Effector memory CD4-positive, alpha-beta T cell (primary cell): ENCODE measurements around the gene CNTNAP4.

ENCODE experiments used
- DNase-seq, 3 donors: peaks; one replicate each; pipeline ENCODE4 v3.0.0-alpha.2; 2020
- H3K27ac ChIP-seq: 2 replicates; pipeline ENCODE4 v1.7.0; 2013; ENCODE audit warnings: mild to moderate bottlenecking, low read length, moderate library complexity; ENCODE audit not compliant: insufficient read depth, poor library complexity, severe bottlenecking
- H3K27me3 ChIP-seq: replicated peaks from 2 replicates; pipeline ENCODE4 v1.7.0; 2013; ENCODE audit warnings: mild to moderate bottlenecking, low read length; ENCODE audit not compliant: insufficient read depth, control insufficient read depth, poor library complexity, severe bottlenecking
- H3K36me3 ChIP-seq: 2 replicates; pipeline ENCODE4 v1.7.0; 2013; ENCODE audit warnings: mild to moderate bottlenecking, low read length, moderate library complexity; ENCODE audit not compliant: control insufficient read depth, insufficient read depth
- H3K4me1 ChIP-seq: 2 replicates; pipeline ENCODE4 v1.7.0; 2013; ENCODE audit warnings: low read length, mild to moderate bottlenecking; ENCODE audit not compliant: control insufficient read depth, insufficient read depth, poor library complexity, severe bottlenecking
- H3K4me3 ChIP-seq: 2 replicates; pipeline ENCODE4 v1.7.0; 2013; ENCODE audit warnings: low read length, low read depth, mild to moderate bottlenecking; ENCODE audit not compliant: insufficient read depth, poor library complexity, severe bottlenecking
- H3K9me3 ChIP-seq: 2 replicates; pipeline ENCODE4 v1.7.0; 2013; ENCODE audit warnings: mild to moderate bottlenecking, low read length, moderate library complexity; ENCODE audit not compliant: control insufficient read depth

CNTNAP4 gene

GRCh38 chr16:76346210-76346609, 69.0 kb downstream of the CNTNAP4 start:
- H3K27ac ChIP-seq, result no peak overlapping the region
- H3K36me3 ChIP-seq, result no peaks in the 10 kb centered on the region
- DNase-seq, result no peak
- no peak overlapping the region for H3K4me3 ChIP-seq
- no peaks in the 10 kb centered on the region for H3K9me3 ChIP-seq
- H3K27me3 ChIP-seq, result no peaks in the 10 kb centered on the region
- H3K4me1 ChIP-seq, result no peaks in the 10 kb centered on the region

- no peaks in the 10 kb centered on the region for H3K27me3 ChIP-seq
- no peak for DNase-seq
- no peaks in the 10 kb centered on the region for H3K4me1 ChIP-seq
- H3K36me3 ChIP-seq, result no peaks in the 10 kb centered on the region
- H3K9me3 ChIP-seq, result no peaks in the 10 kb centered on the region
- H3K27ac ChIP-seq, result no peak overlapping the region
- no peak overlapping the region for H3K4me3 ChIP-seq
These were observed 74.2 kb downstream of the CNTNAP4 start for GRCh38 chr16:76351441-76351840.

GRCh38 chr16:76360404-76360803, 83.2 kb downstream of the CNTNAP4 start:
- Histone ChIP-seq H3K4me3 (no peak overlapping the region), H3K36me3 (no peaks in the 10 kb centered on the region), H3K9me3 (no peaks in the 10 kb centered on the region), H3K27ac (no peak overlapping the region), H3K27me3 (no peaks in the 10 kb centered on the region), H3K4me1 (no peaks in the 10 kb centered on the region)
- DNase-seq, result no peak

- no peak overlapping the region for H3K4me3 ChIP-seq
- no peaks in the 10 kb centered on the region for H3K36me3 ChIP-seq
- no peaks in the 10 kb centered on the region for H3K27me3 ChIP-seq
- H3K9me3 ChIP-seq, result no peaks in the 10 kb centered on the region
- no peak for DNase-seq
- no peak overlapping the region for H3K27ac ChIP-seq
- H3K4me1 ChIP-seq, result no peaks in the 10 kb centered on the region
These were observed 93.1 kb downstream of the CNTNAP4 start for GRCh38 chr16:76370344-76370743.

GRCh38 chr16:76371441-76371840, 94.2 kb downstream of the CNTNAP4 start:
- Histone ChIP-seq H3K36me3 (no peaks in the 10 kb centered on the region), H3K9me3 (no peaks in the 10 kb centered on the region), H3K27me3 (no peaks in the 10 kb centered on the region), H3K27ac (no peak overlapping the region), H3K4me1 (no peaks in the 10 kb centered on the region), H3K4me3 (no peak overlapping the region)
- DNase-seq, result no peak

GRCh38 chr16:76373998-76374397, 96.8 kb downstream of the CNTNAP4 start:
- H3K27me3 ChIP-seq, result no peaks in the 10 kb centered on the region
- no peak overlapping the region for H3K27ac ChIP-seq
- H3K9me3 ChIP-seq, result no peaks in the 10 kb centered on the region
- no peaks in the 10 kb centered on the region for H3K36me3 ChIP-seq
- no peak for DNase-seq
- H3K4me3 ChIP-seq, result no peak overlapping the region
- H3K4me1 ChIP-seq, result no peaks in the 10 kb centered on the region

- Histone ChIP-seq H3K4me3 (no peak overlapping the region), H3K4me1 (no peaks in the 10 kb centered on the region), H3K36me3 (no peaks in the 10 kb centered on the region), H3K9me3 (no peaks in the 10 kb centered on the region), H3K27ac (no peak overlapping the region), H3K27me3 (no peaks in the 10 kb centered on the region)
- DNase-seq, result no peak
These were observed 99.8 kb downstream of the CNTNAP4 start for GRCh38 chr16:76376988-76377387.

GRCh38 chr16:76378020-76378419, 100.8 kb downstream of the CNTNAP4 start:
- Histone ChIP-seq H3K9me3 (no peaks in the 10 kb centered on the region), H3K27me3 (no peaks in the 10 kb centered on the region), H3K36me3 (no peaks in the 10 kb centered on the region), H3K4me1 (no peaks in the 10 kb centered on the region), H3K27ac (no peak overlapping the region), H3K4me3 (no peak overlapping the region)
- no peak for DNase-seq

- Histone ChIP-seq H3K4me3 (no peak overlapping the region), H3K4me1 (no peaks in the 10 kb centered on the region), H3K36me3 (no peaks in the 10 kb centered on the region), H3K27ac (no peak overlapping the region), H3K9me3 (no peaks in the 10 kb centered on the region), H3K27me3 (no peaks in the 10 kb centered on the region)
- no peak for DNase-seq
These were observed 103.9 kb downstream of the CNTNAP4 start for GRCh38 chr16:76381096-76381495.

GRCh38 chr16:76385601-76386230, 108.5 kb downstream of the CNTNAP4 start:
- no peak for DNase-seq
- H3K36me3 ChIP-seq, result no peaks in the 10 kb centered on the region
- no peaks in the 10 kb centered on the region for H3K9me3 ChIP-seq
- H3K27ac ChIP-seq, result no peak overlapping the region
- H3K4me3 ChIP-seq, result no peak overlapping the region
- H3K4me1 ChIP-seq, result no peaks in the 10 kb centered on the region
- H3K27me3 ChIP-seq, result no peaks in the 10 kb centered on the region
